Stomach (tissue), 9 donors: ENCODE measurements around the gene HBE1. TPM values are rescaled to one million over a fixed set of nuclear protein-coding genes. Genes with fewer than 3 reads are reported as not detected.

ENCODE experiments used
- DNase-seq, 2 donors: peaks; one replicate each; pipeline versions ENCODE4 v3.0.0 to v3.0.0-alpha.2; 2013 to 2019
- H3K27ac ChIP-seq, 5 donors: fragments of 200-600 bp in 4 of 5; sonication (generic) in 4 of 5; one replicate each; pipeline ENCODE4 v1.5.1; 2013 to 2019; ENCODE audit warnings: mild to moderate bottlenecking in 1 of 5, moderate library complexity in 1 of 5
- H3K27me3 ChIP-seq, 3 donors: fragments of 200-600 bp; sonication (generic); one replicate each; pipeline ENCODE4 v1.5.1; 2017 to 2019; ENCODE audit warnings: mixed run types in 1 of 3
- H3K36me3 ChIP-seq, 4 donors: fragments of 200-600 bp; sonication (generic); 1 replicate in 3 of 4; 2 replicates in 1 of 4; pipeline ENCODE4 v1.5.1; 2016 to 2019
- H3K4me1 ChIP-seq, 4 donors: fragments of 200-600 bp; sonication (generic); one replicate each; pipeline ENCODE4 v1.5.1; 2016 to 2019
- H3K4me3 ChIP-seq, 4 donors: fragments of 200-600 bp; sonication (generic) in 3 of 4; one replicate each; pipeline ENCODE4 v1.5.1; 2016 to 2019; ENCODE audit warnings: mild to moderate bottlenecking in 1 of 4
- H3K9me3 ChIP-seq, 4 donors: fragments of 200-600 bp; sonication (generic); one replicate each; pipeline ENCODE4 v1.5.1; 2016 to 2019
- EP300 ChIP-seq: sonication (generic); formaldehyde crosslinking; IDR thresholded peaks from one replicate; pipeline ENCODE4 v1.6.1; 2017; ENCODE audit warnings: antibody characterized with exemption
- POLR2A ChIP-seq, 4 donors: fragments of 450-650 bp; IDR thresholded peaks; one replicate each; pipeline ENCODE4 v1.6.1; 2016; ENCODE audit warnings: antibody characterized with exemption in 4 of 4, control low read depth in 2 of 4, mild to moderate bottlenecking in 1 of 4, moderate library complexity in 1 of 4
- POLR2AphosphoS5 ChIP-seq, 3 donors: sonication (generic); formaldehyde crosslinking; IDR thresholded peaks; one replicate each; pipeline ENCODE4 v1.6.1; 2016; ENCODE audit warnings: antibody characterized with exemption in 3 of 3
- WGBS, 5 donors: extraction: QIAGEN DNeasy Blood & Tissue Kit in 3 of 5; methylation state at CpG; one replicate each; pipeline versions ENCODE4 v1.1.5 to v1.1.7; 2013 to 2018; 5-methylcytosine and 5-hydroxymethylcytosine counted together
- intact Hi-C: fragments of 100-400 bp; cut with DNase I; formaldehyde crosslinking; loops from one replicate; pipeline ENCODE4 v1.15.1; 2023; ENCODE audit warnings: low total_unique reads
- polyA plus RNA-seq, 3 donors: library from polyadenylated mRNA; stranded (reverse); fragments of 200-250 nt; gene quantifications; one replicate each; pipeline ENCODE4 v1.2.3, GENCODE V29; 2013
- total RNA-seq, 5 donors: library from RNA; depleted of rRNA; stranded (reverse); fragments of >200 nt; gene quantifications; one replicate each; pipeline versions ENCODE4 v1.1.0 to v1.2.3, GENCODE V29; 2014 to 2016
- TF ChIP-seq, protein P1 (sequence below), 7 experiments: fragments of 450-650 bp in 4 of 7; fragments of 200-600 bp in 3 of 7; sonication (generic) in 3 of 7; IDR thresholded peaks; one replicate each; pipeline ENCODE4 v1.5.1; 2016 to 2019; ENCODE audit warnings: antibody characterized with exemption in 7 of 7, control low read depth in 2 of 7, mild to moderate bottlenecking in 1 of 7
- donor health status: healthy with polysubstance abuse.
- donor health status: Bipolar disorder and iron deficiency.
- donor health status: healthy.

Gene HBE1
- total and polyA plus RNA-seq, 8 donors: 1.3 TPM; not detected in 7

DNA sequence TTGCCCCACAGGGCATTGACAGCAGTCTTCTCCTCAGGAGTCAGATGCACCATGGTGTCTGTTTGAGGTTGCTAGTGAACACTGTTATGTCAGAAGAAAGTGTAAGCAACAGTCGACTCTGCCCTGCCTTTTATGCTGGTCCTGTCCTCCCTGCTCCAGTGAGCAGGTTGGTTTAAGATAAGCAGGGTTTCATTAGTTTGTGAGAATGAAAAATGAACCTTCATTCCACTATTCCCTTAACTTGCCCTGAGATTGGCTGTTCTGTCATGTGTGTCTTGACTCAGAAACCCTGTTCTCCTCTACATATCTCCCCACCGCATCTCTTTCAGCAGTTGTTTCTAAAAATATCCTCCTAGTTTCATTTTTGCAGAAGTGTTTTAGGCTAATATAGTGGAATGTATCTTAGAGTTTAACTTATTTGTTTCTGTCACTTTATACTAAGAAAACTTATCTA lies 35.3 kb downstream of the HBE1 start, which contains the start of gene HBD:
TSS of gene HBD (minus strand) at position 103 of the 454 bp plus-strand sequence. CDS start at position 53, 50 bp downstream.
- DNase-seq: no peak
- 10 to 30% (median 25%) methylated on average over 2 of the region's 2 CpGs for WGBS, 5 donors
- no peaks in the 10 kb centered on the region for H3K9me3 ChIP-seq
- H3K4me3 ChIP-seq: no peak within 1 kb of the TSS
- H3K4me1 ChIP-seq: no peaks in the 10 kb centered on the region
- no peak within 1 kb of the TSS for H3K27ac ChIP-seq
- no peaks in the 10 kb centered on the region for H3K36me3 ChIP-seq
- TF ChIP-seq POLR2AphosphoS5 (IDR thresholded peaks at IDR 0.05): no peak
- no peak for TF ChIP-seq POLR2A (IDR thresholded peaks at IDR 0.05)
- no peak for TF ChIP-seq EP300
- TF ChIP-seq, protein P1, sequence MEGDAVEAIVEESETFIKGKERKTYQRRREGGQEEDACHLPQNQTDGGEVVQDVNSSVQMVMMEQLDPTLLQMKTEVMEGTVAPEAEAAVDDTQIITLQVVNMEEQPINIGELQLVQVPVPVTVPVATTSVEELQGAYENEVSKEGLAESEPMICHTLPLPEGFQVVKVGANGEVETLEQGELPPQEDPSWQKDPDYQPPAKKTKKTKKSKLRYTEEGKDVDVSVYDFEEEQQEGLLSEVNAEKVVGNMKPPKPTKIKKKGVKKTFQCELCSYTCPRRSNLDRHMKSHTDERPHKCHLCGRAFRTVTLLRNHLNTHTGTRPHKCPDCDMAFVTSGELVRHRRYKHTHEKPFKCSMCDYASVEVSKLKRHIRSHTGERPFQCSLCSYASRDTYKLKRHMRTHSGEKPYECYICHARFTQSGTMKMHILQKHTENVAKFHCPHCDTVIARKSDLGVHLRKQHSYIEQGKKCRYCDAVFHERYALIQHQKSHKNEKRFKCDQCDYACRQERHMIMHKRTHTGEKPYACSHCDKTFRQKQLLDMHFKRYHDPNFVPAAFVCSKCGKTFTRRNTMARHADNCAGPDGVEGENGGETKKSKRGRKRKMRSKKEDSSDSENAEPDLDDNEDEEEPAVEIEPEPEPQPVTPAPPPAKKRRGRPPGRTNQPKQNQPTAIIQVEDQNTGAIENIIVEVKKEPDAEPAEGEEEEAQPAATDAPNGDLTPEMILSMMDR (IDR thresholded peaks at IDR 0.05): no peak
- intact Hi-C loops: no loop called here
- H3K27me3 ChIP-seq: no peaks in the 10 kb centered on the region

- H3K27me3 ChIP-seq: no peaks in the 10 kb centered on the region
- WGBS, 5 donors: 78 to 86% (median 84%) methylated on average over 1 of the region's 1 CpG
- TF ChIP-seq POLR2AphosphoS5 (IDR thresholded peaks at IDR 0.05) (no peak), EP300 (no peak), POLR2A (IDR thresholded peaks at IDR 0.05) (no peak)
- TF ChIP-seq, protein P1 (IDR thresholded peaks at IDR 0.05): no peak
- DNase-seq: no peak
- H3K4me3 ChIP-seq: no peak overlapping the region
- intact Hi-C loops: no loop called here
- no peaks in the 10 kb centered on the region for H3K9me3 ChIP-seq
- no peak overlapping the region for H3K27ac ChIP-seq
- H3K36me3 ChIP-seq: no peaks in the 10 kb centered on the region
- H3K4me1 ChIP-seq: no peaks in the 10 kb centered on the region
These were observed 36.4 kb downstream of the HBE1 start for GRCh38 chr11:5233307-5233706.

GRCh38 chr11:5232821-5233220 lies 36.9 kb downstream of the HBE1 start:
- Histone ChIP-seq H3K4me3 (no peak overlapping the region), H3K36me3 (no peaks in the 10 kb centered on the region), H3K9me3 (no peaks in the 10 kb centered on the region), H3K27ac (no peak overlapping the region), H3K27me3 (no peaks in the 10 kb centered on the region), H3K4me1 (no peaks in the 10 kb centered on the region)
- 90 to 100% (median 96%) methylated on average over 2 of the region's 2 CpGs for WGBS, 5 donors
- no peak for DNase-seq
- TF ChIP-seq POLR2A (IDR thresholded peaks at IDR 0.05) (no peak), POLR2AphosphoS5 (IDR thresholded peaks at IDR 0.05) (no peak), EP300 (no peak)
- TF ChIP-seq, protein P1 (IDR thresholded peaks at IDR 0.05): no peak
- intact Hi-C loops: no loop called here

DNA sequence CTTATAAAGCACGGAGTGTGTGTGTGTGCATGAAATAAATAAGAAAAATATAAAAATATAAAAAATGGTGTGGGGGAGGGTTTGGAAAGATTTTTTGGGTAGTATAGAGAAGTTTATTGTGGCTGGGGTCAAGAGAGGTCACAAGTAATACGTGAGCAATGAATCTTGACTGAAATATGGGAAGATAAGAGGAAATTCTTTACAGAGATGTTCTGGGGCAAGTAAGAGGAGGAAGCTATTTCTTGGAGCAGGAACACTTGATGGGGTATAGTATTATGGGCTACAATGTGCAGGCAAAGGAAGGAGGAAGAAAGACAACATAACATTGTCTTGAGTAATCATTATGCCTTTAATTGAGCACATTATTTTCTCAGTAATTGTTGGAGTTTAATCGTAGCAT lies 37.6 kb downstream of the HBE1 start:
- intact Hi-C loops: no loop called here
- no peak overlapping the region for H3K27ac ChIP-seq
- H3K27me3 ChIP-seq: no peaks in the 10 kb centered on the region
- no peaks in the 10 kb centered on the region for H3K9me3 ChIP-seq
- 65 to 75% (median 68%) methylated on average over 3 of the region's 3 CpGs for WGBS, 5 donors
- H3K4me3 ChIP-seq: no peak overlapping the region
- no peak for DNase-seq
- no peak for TF ChIP-seq EP300
- TF ChIP-seq, protein P1 (IDR thresholded peaks at IDR 0.05): no peak
- no peak for TF ChIP-seq POLR2A (IDR thresholded peaks at IDR 0.05)
- no peak for TF ChIP-seq POLR2AphosphoS5 (IDR thresholded peaks at IDR 0.05)
- H3K4me1 ChIP-seq: no peaks in the 10 kb centered on the region
- no peaks in the 10 kb centered on the region for H3K36me3 ChIP-seq
